DMS 273 (cell line): ENCODE data around the gene SLC7A7.
"Not testable (repeated sequence)": the region's sequence is repeated elsewhere in the genome, so short reads cannot be mapped to it uniquely, and the experiment has no call there.

Source experiments
- DNase-seq: peaks from one replicate; lab custom pipeline; 2025; ENCODE audit not compliant: unreplicated experiment; lab: John Stamatoyannopoulos, UW

Gene SLC7A7

DNA sequence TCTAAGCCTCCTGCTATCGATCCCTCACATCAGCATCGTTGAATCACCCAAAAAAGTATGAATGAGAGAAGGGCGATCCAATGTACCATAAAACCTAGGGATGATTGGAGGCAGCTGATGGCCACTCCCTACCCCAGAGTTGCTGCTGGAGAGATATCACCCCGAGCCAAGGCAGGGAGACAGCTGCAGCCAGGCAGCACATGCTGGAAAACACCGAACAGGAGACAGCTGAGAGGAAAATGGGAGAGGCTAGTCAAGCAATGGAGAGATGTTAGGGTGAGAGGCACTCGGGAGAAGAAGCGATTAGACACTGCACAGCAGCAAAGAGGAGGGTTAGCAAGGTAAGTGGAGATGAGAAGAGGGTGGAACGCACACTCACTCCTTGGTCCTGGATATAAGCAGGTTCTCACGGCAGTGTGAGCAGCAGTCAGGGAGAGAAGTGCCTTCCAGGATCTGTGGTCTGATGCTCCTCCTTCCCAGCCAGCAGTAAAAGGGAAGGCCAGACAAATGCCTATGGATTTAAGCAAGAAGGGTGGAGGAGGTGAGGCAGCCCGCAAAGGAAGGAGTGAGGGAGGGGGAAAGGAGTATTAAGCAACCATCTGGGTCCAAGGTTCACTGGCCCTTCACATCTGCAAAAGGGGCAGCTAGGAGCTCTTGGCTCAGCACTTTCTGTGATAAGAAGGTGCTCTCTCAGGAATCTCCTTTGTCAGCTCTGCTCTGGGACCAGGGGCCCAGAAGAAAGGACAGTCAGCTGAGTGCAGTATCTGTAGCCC lies at the start of gene SLC7A7:
SLC7A7 (minus strand) TSS at position 495 of the 773 bp plus-strand sequence. CDS start 2,037 bp downstream, outside the sequence.
- peak; percentile 27 for DNase-seq

DNA sequence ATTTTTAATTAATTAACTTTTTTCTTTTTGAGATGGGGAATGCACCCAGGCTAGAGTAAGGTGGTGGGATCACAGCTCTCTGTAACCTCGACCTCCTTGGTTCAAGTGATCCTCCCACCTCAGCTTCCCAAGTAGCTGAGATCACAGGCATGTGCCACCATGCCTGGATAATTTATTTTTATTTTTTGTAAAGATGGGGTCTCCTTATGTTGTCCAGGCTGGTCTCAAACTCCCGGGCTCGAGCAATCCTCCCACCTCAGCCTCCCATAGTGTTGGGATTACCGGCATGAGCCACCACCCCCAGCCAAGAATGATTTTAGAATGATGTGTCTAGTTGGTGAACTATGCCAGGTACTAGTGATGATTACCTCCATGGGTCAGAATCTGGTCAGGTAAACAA lies 49.7 kb upstream of the SLC7A7 start:
- no peak for DNase-seq

DNA sequence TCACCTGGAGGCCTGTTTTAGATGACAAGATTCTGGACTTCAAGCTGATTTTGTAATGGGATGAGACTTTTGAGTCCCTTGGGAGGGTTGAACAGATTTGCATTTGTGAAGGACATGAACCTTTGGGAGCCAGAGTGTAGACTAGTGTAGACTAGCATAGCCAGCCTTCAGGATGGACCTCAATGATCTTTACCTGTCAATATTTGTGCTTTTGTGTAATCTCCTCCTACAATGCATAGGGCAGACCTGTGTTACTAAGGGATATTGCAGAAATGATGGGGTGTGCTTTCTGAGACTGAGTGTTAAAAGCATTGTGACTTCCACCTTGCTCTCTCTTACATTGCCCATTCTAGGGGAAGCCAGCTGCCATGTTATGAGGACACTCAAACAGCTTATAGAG lies 46.4 kb upstream of the SLC7A7 start:
- DNase-seq = no peak

DNA sequence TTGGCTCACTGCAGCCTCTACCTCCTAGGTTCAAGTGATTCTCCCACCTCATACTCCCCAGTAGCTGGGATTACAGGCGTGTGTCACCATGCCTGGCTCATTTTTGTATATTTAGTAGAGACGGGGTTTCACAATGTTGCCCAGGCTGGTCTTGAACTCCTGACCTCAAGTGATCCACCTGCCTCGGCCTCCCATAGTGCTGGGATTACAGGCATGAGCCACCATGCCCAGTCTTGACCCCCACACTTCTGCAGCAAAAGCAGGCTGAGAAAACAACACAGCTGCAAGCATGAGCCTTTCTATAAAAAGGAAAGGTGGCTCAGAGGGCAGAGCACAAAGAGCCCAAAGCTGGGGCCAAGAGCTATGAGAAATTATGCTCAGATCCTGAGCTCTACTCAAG lies 45.1 kb upstream of the SLC7A7 start:
- DNase-seq = not testable (repeated sequence)

DNA sequence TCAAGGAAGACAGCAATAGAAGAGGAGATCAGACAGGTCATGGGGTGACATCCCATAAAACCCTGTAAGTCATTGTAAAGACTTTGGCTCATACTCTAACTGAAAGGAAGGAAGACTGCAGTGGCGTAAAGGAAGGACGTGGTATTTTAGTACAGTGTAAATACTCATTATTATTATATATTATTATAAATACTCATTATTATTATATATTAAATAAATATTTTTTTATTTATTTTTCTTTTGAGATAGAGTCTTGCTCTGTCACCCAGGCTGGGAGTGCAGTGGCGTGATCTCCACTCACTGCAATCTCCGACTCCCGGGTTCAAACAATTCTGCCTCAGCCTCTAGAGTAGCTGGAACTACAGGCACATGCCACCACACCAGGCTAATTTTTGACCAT lies 41.2 kb upstream of the SLC7A7 start:
- no peak for DNase-seq

DNA sequence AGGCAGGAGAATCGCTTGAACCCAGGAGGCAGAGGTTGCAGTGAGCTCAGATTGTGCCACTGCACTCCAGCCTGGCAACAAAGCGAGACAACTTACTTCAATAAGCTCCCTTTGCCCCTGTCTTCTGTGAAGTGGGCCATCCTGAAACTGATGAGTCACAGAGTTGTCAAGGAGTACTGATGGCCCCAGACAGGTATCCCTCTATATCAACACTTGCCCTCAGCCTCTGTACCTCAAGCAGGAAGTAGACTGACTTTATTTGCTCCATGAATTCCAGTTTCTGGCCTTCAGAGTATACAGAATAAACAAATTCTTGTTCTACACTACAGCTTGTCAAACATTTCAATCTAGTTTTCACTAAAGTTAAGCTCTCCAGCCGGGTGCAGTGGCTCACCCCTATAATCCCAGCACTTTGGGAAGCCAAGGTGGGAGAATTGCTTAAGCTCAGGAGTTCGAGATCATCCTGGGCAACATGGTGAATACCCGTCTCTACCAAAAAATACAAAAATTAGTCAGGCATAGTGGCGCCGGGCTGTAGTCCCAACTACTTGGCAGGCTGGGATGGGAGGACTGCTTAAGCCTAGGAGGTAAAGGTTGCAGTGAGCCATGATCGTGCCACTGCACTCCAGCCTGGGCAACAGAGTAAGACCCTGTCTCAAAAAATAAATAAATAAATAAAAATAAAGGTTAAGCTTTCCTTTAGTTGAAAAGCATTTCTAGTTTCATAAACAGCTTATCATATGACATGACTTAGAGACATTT lies 39.9 kb upstream of the SLC7A7 start:
- DNase-seq = no peak

DNA sequence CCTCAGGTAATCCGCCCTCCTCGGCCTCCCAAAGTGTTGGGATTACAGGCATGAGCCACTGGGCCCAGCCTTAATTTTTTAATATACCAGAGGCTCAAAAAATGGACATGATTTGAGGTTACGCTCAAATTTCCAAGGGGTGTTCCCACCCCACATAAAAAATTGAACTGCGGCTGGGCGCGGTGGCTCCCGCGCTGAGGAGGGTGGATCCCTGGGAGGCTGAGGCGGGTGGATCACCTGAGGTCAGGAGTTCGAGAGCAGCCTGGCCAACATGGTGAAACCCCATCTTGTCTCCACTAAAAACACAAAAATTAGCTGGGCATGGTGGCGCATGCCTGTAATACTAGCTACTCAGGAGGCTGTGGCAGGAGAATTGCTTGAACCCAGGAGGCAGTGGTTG lies 39.1 kb upstream of the SLC7A7 start:
- not testable (repeated sequence) for DNase-seq

DNA sequence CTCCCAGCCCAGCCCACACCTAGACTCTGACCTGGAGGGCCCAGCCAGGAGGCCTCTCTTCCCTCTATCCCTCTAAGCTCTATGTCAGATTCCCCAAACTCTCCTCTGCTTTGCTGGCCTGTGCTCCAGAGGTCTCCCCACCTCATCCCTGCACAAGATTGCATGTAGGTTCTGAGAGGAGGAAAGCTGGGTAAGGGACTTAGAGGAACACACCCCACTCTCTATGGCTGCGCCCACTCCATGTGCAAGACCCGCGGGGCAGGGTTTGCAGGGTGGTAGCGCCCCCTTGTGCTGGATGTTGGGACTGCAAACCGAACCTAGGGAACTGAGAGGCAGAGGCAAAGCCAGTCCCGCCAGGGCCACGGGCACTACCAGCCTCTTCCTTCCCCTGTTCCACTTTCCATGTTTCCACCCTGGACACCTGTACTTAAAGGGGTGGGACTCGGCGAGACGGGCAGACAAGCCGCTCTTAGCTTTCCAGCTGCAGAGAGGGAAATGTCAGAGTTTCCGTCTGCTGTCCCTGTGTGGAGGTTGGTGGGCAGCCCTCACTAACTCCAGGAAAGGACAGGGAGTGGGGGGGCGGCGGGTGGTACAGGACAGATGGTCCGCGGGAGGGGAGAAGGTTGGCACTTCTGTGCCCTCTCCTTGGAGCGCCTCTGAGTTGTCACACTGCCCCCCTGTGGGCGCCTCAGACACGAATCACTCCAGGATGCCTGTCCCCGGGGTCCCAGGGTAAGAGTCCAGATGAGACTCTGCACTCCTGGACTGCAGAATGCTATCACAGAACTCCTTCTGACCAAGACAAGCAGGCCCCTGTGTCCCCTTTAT lies 37.9 kb upstream of the SLC7A7 start:
- peak; percentile 96 for DNase-seq

DNA sequence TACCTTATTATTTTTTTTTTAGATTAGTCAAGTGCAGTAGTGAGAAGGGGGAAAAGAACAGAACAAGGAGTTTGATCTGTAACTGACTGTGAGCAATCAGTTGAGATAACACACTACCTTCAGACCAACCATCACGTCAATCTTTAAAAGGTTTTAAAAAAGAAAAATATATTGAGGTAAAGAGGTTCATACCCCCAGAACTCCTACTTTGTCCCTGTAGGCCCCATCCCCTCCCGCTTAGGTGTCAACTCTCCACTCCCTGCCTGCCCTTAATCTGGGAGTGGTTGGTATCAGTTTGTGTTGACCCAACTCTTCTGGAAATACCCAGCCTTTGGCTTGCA lies 37.3 kb upstream of the SLC7A7 start:
- no peak for DNase-seq

DNA sequence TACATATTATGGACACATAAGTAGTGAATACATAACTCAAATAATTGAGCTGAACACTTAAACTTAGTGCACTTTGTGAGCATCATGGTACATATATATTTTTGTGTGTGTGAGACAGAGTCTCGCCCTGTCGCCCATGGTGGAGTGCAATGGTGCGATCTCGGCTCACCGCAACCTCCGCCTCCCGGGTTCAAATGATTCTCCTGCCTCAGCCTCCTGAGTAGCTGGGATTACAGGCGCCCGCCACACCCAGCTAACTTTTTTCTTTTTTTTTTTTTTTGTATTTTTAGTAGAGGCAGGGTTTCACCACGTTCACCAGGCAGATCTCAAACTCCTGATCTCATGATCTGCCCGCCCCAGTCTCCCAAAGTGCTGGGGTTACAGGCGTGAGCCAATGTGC lies 36.9 kb upstream of the SLC7A7 start:
- not testable (repeated sequence) for DNase-seq

DNA sequence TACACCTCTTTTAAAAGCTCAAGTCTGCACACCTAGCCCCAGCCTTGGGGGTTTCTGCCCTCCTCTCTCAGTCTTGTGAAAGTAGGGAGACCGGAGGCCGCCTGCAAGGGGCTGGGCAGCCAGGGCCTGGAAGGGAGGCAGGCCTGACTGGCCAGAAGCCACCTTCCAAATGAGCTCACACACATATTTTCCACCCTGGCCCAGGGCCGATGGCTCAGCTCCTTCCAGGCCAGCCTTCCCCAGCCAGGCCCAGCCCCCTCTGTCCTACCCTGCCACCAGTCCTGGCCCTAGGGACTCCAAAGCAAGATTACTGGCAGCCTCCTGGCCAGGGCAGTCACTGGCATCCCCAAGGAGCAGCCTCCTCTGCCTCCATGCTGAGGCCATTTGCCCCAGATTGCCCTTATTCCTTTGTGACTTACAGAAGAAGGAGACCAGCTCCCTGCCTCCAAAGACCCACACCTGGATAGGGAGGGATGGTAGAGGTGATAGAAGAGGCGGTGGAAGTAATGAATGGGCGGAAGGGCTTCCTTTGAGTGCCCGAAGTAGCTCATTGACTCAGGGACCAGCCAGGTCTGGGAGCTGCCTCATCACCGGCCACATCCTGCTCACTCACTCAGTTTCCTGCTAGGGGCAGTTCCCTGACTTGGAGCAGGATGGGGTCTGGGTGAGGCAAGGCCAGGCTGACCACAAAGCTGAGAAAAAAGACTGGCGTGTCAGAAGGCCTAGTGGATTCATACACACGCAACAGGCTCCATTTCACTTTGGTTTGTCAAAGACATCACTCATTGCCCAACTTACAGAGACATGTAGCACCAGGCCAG lies 35.9 kb upstream of the SLC7A7 start:
- DNase-seq = no peak

DNA sequence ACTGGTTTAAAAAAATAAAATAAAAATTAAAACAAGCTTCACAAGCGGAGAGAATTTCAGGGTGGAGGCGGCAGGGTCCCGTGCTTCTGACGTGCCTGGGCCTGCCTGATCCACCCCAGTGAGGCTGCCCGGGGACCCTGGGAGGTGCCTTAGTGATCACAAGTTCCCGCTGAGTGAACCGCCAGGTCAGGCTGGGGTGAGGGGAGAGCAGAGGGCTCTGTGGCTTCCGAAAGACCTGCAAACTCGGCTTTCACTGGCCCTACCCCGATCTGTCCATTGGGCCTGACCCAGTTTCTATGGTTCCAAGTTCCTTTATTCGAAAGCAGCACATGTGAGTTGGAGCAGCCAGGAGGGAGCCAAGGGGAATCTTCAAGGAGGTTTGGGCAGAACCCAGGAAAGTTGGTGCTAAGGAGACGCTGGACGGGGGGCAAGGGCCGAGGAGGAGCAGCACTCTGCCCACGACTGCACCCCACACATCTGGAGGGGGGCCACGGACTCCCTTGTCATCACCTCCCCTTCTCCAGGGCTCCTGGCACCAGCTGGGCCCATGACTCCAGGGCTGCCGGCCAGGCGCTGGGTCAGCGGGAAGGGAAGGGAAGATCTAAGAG lies 34.1 kb upstream of the SLC7A7 start:
- peak; percentile 54 for DNase-seq

DNA sequence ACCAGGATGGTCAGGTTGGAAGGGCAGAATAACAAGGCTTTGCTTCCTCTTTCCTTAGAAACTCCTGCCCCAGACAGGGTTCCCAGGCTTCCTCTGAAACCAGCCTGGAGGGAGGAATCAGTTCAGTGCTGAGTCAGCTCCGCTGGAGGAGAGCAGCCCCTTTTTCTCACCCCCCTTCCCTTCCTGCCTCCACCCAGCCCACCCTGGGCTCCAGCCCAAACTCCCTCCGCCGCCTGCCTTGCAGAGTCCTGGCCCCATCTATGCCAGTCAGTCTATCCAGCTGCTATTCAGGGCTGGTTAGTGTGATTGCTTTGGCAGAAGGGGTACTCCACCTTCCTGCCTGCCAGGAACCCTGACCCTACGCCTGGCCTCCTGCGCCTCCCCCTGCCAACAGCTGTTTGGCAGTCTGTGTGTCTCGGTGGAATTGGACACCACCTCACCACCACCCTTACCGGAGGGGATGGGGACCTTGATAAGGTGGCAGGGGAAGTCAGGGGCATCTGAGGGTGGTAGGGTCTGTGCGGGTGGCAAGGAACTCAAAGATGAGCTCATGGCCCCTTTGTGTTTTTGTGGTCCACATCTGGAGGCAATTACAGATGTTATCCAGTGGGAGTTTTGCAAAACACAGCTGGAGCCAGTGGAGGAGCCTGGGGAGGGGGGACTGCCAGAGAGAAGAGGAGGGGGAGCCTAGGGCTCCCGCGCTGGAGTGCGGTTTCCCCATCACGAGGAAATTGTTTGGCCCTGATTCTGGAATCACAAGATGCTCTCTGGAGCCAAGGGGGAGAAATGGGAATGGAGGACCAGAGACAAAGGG lies 33.3 kb upstream of the SLC7A7 start:
- peak; percentile 81 for DNase-seq

DNA sequence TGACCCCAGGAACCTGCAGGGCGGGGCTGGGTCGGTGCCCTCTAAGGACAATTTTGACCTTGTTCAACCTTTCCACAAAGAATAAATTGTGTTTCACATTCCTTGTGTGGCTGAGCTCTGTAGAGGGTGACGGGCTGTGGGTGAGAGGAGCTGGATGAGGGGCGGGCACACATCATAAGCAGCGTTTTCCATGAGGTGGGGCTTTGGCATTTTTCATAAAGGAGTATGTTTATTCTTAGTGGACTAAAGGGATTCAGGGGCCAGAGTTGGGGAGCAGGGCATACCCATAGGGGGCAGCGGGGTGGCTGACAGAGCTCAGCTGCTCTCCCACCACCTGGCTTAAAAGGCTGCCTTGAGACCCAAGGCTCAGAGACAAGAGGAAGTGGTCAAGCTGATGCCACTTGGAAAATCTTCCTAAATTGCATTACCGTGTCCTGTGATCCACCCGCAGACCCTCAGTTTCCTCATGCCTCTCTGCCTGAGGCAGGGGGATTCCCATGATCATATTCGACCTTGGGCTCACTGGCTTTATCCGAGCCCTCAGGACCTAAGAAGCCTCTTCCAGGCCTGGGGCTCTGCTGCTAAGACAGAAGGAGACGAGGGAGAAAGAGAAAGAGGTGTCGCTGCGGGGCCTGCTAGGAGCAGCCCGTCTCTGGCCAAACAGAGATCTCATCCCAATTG lies 32.6 kb upstream of the SLC7A7 start:
- DNase-seq = peak; percentile 31

DNA sequence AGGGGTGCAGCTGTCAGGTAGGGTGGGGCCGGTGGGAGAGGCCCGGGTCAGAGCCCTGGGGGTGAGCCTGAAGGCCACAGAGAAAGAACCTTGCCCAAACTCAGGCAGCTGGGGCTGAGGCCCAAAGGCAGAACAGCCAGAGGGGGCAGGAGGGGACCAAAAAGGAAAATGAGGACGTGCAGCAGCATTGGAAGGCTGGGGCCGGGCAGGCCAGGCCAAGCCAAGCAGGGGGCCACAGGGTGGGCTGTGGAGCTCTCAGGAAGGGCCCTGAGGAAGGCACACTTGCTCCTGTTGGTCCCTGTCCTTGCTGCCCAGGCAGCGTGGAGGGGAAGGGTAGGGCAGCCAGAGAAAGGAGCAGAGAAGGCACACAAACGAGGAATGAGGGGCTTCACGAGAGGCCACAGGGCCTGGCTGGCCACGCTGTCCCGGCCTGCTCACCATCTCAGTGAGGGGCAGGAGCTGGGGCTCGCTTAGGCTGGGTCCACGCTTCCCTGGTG lies 31.6 kb upstream of the SLC7A7 start:
- no peak for DNase-seq

DNA sequence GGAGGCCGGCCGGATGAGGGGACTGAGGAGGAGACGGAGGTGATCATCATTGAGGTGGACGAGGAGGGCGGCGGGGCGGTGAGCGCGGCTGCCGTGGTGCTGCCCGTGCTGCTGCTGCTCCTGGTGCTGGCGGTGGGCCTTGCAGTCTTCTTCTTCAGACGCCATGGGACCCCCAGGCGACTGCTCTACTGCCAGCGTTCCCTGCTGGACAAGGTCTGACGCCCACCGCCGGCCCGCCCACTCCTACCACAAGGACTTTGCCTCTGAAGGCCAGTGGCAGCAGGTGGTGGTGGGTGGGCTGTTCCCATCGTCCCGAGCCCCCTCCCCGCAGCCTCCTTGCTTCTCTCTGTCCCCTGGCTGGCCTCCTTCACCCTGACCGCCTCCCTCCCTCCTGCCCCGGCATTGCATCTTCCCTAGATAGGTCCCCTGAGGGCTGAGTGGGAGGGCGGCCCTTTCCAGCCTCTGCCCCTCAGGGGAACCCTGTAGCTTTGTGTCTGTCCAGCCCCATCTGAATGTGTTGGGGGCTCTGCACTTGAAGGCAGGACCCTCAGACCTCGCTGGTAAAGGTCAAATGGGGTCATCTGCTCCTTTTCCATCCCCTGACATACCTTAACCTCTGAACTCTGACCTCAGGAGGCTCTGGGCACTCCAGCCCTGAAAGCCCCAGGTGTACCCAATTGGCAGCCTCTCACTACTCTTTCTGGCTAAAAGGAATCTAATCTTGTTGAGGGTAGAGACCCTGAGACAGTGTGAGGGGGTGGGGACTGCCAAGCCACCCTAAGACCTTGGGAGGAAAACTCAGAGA lies 30.8 kb upstream of the SLC7A7 start:
- no peak for DNase-seq

DNA sequence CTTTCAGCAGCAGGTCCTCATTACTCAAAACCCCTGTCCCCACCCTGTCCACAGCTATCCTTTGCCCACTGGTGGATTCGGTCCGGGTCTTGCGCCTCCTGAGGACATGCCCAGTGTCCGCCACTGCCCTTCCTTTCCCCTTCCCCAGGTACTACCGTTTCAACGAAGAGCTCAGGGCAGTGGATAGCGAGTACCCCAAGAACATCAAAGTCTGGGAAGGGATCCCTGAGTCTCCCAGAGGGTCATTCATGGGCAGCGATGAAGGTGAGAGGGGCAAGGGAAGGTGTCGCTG lies 29.8 kb upstream of the SLC7A7 start:
- DNase-seq = no peak
